H1 (cell line): ENCODE measurements around the gene FAU. TPM values are rescaled to one million over a fixed set of nuclear protein-coding genes. Genes with fewer than 3 reads are reported as not detected.

ENCODE experiments used
- ATF2 ChIP-seq: IDR thresholded peaks from 2 replicates; pipeline ENCODE4 v1.6.1; 2012; ENCODE audit warnings: low read length, inconsistent platforms
- BRCA1 ChIP-seq: IDR thresholded peaks from 2 replicates; pipeline ENCODE4 v1.6.1; 2012; ENCODE audit warnings: low read depth, low read length, improper control_type of control experiment
- CBX5 ChIP-seq: fragments of 300-800, 300-1000 bp; sonication (generic); IDR thresholded peaks from 2 replicates; pipeline ENCODE4 v1.7.1; 2016; ENCODE audit warnings: antibody characterized with exemption, low read length, low read depth
- CBX8 ChIP-seq: fragments of 300-800, 300-1000 bp; sonication (generic); IDR thresholded peaks from 2 replicates; pipeline ENCODE4 v1.7.1; 2016; ENCODE audit warnings: low read depth, low read length, borderline replicate concordance
- CEBPB ChIP-seq: IDR thresholded peaks from 2 replicates; pipeline ENCODE4 v1.6.1; 2012; ENCODE audit warnings: low read depth, low read length
- CHD2 ChIP-seq: IDR thresholded peaks from 2 replicates; pipeline ENCODE4 v1.6.1; 2012; ENCODE audit warnings: low read length, improper control_type of control experiment
- EGR1 ChIP-seq: IDR thresholded peaks from 2 replicates; pipeline ENCODE4 v1.6.1; 2011; ENCODE audit warnings: low read depth, low read length, borderline replicate concordance
- EP300 ChIP-seq, 2 experiments: IDR thresholded peaks; 1 replicate in 1 of 2; 2 replicates in 1 of 2; pipeline ENCODE4 v1.6.1; 2011 to 2012; ENCODE audit warnings: low read depth in 2 of 2, low read length in 2 of 2, mild to moderate bottlenecking in 2 of 2, borderline replicate concordance in 1 of 2, inconsistent platforms in 1 of 2, moderate library complexity in 1 of 2
- GABPA ChIP-seq: IDR thresholded peaks from 2 replicates; pipeline ENCODE4 v1.6.1; 2011; ENCODE audit warnings: mild to moderate bottlenecking, low read length, moderate library complexity, borderline replicate concordance; ENCODE audit not compliant: insufficient read depth
- JUN ChIP-seq: IDR thresholded peaks from 2 replicates; pipeline ENCODE4 v1.6.1; 2011; ENCODE audit warnings: low read depth, mild to moderate bottlenecking, improper control_type of control experiment, low read length
- JUND ChIP-seq: IDR thresholded peaks from 2 replicates; pipeline ENCODE4 v1.6.1; 2011; ENCODE audit warnings: mild to moderate bottlenecking, improper control_type of control experiment, low read length
- KDM4A ChIP-seq: IDR thresholded peaks from one replicate; pipeline ENCODE4 v1.7.1; 2012; ENCODE audit warnings: low read depth, mild to moderate bottlenecking, moderate library complexity, low read length, inconsistent platforms; ENCODE audit not compliant: severe bottlenecking
- PHF8 ChIP-seq: fragments of 200-600 bp; sonication (generic); conservative IDR thresholded peaks from 2 replicates; pipeline ENCODE4 v1.7.1; 2012; ENCODE audit warnings: low read depth, mild to moderate bottlenecking, inconsistent platforms, low read length, moderate library complexity
- POLR2A ChIP-seq, 2 experiments: IDR thresholded peaks; 1 replicate in 1 of 2; 2 replicates in 1 of 2; pipeline ENCODE4 v1.6.1; 2011; ENCODE audit warnings: low read depth in 2 of 2, low read length in 2 of 2, mild to moderate bottlenecking in 2 of 2; ENCODE audit errors: control extremely low read depth in 1 of 2
- SIN3A ChIP-seq, 2 experiments: IDR thresholded peaks in 1 of 2; conservative IDR thresholded peaks in 1 of 2; 2 replicates each; pipeline ENCODE4 v1.6.1; 2011 to 2012; ENCODE audit warnings: low read length in 2 of 2, improper control_type of control experiment in 1 of 2, low read depth in 1 of 2, mild to moderate bottlenecking in 1 of 2
- SRF ChIP-seq: IDR thresholded peaks from 2 replicates; pipeline ENCODE4 v1.6.1; 2011; ENCODE audit warnings: mild to moderate bottlenecking, low read depth, low read length, moderate library complexity
- SUZ12 ChIP-seq: fragments of 200-600 bp; sonication (generic); IDR thresholded peaks from 2 replicates; pipeline ENCODE4 v1.6.1; 2012; ENCODE audit warnings: mild to moderate bottlenecking, inconsistent platforms, low read length, moderate library complexity, mixed read lengths
- TAF1 ChIP-seq: IDR thresholded peaks from 2 replicates; pipeline ENCODE4 v1.6.1; 2011; ENCODE audit warnings: mild to moderate bottlenecking, low read depth, low read length
- TCF12 ChIP-seq: IDR thresholded peaks from 2 replicates; pipeline ENCODE4 v1.6.1; 2011; ENCODE audit warnings: low read depth, mild to moderate bottlenecking, low read length
- polyA plus RNA-seq, 7 experiments: library from polyadenylated mRNA; depleted of rRNA in 3 of 7; stranded (reverse) in 5 of 7; unstranded in 2 of 7; fragments of >200 nt in 5 of 7; fragments of 200-250 nt in 2 of 7; gene quantifications; 1 replicate in 5 of 7; 2 replicates in 1 of 7; 4 replicates in 1 of 7; pipeline versions ENCODE4 v1.2.1 to v1.2.3, GENCODE V29; 2011 to 2013; ENCODE audit warnings: missing spikeins in 2 of 7, mixed read lengths in 2 of 7
- total RNA-seq: library from RNA; stranded (reverse); fragmentation: NEBNext Ultra II Directional; extraction: Animal tissue kit (Norgen Biotek cat#: 25700); gene quantifications from 2 replicates; pipeline ENCODE4 v1.2.1, GENCODE V29; 2021
- TF ChIP-seq, protein P1 (sequence below): IDR thresholded peaks from 2 replicates; pipeline ENCODE4 v1.6.1; 2012; ENCODE audit warnings: inconsistent platforms

Gene FAU
- total and polyA plus RNA-seq, 2 of the 8 experiments (the other 6 are each of a cell fraction or from before 2014, with no cell fraction given): 826 to 896 TPM

DNA sequence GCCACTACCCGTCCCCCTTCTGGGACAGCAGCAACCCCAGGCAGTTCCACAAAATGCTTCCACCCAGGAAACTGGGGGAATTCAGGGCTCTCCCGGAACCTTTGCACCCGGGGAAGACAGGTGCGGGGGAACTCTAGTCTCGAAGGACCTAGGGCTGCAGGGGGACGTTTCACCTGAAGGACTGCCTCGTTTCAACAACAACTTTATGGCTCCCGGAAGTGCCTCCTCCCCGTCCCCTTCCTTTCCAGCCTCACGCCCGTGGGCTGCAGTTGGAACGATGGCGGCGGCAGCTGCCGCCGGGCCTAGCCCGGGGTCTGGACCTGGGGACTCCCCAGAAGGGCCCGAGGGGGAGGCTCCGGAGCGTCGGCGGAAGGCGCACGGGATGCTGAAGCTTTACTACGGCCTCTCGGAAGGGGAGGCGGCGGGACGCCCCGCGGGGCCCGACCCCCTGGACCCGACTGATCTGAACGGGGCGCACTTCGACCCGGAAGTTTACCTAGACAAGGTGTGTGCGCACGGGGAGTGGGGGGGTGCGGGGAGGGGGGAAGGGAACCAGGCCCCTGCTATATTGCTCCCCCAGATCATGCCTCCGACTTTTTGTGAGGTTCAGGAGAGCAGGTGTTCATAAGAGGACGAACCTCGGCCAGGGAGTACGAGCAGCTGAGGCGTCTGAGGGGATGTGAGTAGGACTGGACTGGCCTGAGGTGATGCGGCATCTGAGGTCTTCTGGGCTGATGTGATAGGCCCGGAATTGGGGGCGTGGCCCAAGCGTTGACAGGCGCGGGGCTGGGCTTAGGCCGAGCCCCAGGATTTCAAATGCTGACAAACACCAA, 25.7 kb downstream of the FAU start, which contains the start of gene VPS51 (continued):
- peak; percentile 58; the same call in 1 of the 2 replicates for TF ChIP-seq JUN
- TF ChIP-seq ATF2: peak; percentile 74; the same call in 1 of the 2 replicates
- TF ChIP-seq BRCA1: peak; percentile 68
- peak; percentile 77 for TF ChIP-seq SRF
- no peak for TF ChIP-seq SUZ12
- peak; percentile 92 for TF ChIP-seq TCF12
- peak; percentile 86 for TF ChIP-seq CHD2
- no peak; the same call in 1 of the 2 replicates for TF ChIP-seq JUND
- TF ChIP-seq EGR1: peak; percentile 86
- TF ChIP-seq EP300 (IDR thresholded peaks at IDR 0.05; ENCODE audit: borderline replicate concordance in 1 of 2, low read depth in 2 of 2, low read length in 2 of 2): peak in 1 of 2 experiments; percentile 86; a peak in 2 of 3 replicates
- no peak for TF ChIP-seq CBX5
- TF ChIP-seq SIN3A (conservative IDR thresholded peaks at IDR 0.05 in 1 of 2, IDR thresholded peaks at IDR 0.05 in 1 of 2; ENCODE audit: low read depth in 1 of 2, low read length in 2 of 2): peak; percentile 96 to 97
- TF ChIP-seq GABPA: peak; percentile 98
- TF ChIP-seq TAF1: peak; percentile 87
- TF ChIP-seq, protein P1, sequence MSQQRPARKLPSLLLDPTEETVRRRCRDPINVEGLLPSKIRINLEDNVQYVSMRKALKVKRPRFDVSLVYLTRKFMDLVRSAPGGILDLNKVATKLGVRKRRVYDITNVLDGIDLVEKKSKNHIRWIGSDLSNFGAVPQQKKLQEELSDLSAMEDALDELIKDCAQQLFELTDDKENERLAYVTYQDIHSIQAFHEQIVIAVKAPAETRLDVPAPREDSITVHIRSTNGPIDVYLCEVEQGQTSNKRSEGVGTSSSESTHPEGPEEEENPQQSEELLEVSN: peak; percentile 60
- peak; percentile 75 to 86 for TF ChIP-seq POLR2A (IDR thresholded peaks at IDR 0.05; ENCODE audit: control extremely low read depth in 1 of 2, low read depth in 2 of 2, low read length in 2 of 2)
- TF ChIP-seq CBX8: no peak
- TF ChIP-seq CEBPB: peak; percentile 16; the same call in 1 of the 2 replicates
- TF ChIP-seq KDM4A: peak; percentile 83
- TF ChIP-seq PHF8: peak; percentile 97
